NOMO-1 treated with dmso at 0.1 percent for 144 hours (cell line): ENCODE measurements around the gene EXOSC10.
"Not testable (repeated sequence)": the region's sequence is repeated elsewhere in the genome, so short reads cannot be mapped to it uniquely, and the experiment has no call there.

ENCODE experiments used
- DNase-seq: peaks from one replicate; lab custom pipeline; 2025; ENCODE audit not compliant: unreplicated experiment; lab: John Stamatoyannopoulos, UW

EXOSC10 gene

DNA sequence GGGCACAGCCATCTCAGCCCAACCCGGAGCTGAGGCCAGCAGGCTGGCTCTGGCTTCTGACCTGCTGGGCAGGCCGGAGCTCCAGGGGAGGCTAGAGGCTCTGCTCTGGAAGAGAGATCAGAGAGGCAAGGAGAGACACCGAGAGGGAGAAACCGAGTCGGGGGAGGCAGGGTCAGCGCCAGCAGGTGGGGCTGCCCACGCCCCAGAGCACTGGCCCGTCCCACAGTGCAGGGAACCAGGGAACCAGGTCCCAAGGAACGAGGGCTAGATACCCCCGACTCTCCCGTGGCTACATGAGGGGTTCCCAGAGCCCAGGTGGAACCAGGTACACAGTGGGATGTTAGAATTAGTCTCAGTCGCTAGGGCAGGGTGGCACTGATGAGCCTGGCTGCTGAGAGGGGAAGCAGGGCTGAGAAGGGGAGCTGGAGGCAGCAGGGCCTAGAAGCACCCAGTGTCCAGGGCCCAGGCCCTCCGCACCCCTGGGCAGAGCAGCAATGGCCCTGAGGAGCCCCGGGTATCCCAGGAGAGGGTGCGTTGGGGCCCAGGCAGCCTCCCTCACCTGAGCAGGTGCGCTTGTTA, 54.7 kb downstream of the EXOSC10 start:
- no peak for DNase-seq

- no peak for DNase-seq
These were observed 55.4 kb downstream of the EXOSC10 start for GRCh38 chr1:11044086-11044848.

DNA sequence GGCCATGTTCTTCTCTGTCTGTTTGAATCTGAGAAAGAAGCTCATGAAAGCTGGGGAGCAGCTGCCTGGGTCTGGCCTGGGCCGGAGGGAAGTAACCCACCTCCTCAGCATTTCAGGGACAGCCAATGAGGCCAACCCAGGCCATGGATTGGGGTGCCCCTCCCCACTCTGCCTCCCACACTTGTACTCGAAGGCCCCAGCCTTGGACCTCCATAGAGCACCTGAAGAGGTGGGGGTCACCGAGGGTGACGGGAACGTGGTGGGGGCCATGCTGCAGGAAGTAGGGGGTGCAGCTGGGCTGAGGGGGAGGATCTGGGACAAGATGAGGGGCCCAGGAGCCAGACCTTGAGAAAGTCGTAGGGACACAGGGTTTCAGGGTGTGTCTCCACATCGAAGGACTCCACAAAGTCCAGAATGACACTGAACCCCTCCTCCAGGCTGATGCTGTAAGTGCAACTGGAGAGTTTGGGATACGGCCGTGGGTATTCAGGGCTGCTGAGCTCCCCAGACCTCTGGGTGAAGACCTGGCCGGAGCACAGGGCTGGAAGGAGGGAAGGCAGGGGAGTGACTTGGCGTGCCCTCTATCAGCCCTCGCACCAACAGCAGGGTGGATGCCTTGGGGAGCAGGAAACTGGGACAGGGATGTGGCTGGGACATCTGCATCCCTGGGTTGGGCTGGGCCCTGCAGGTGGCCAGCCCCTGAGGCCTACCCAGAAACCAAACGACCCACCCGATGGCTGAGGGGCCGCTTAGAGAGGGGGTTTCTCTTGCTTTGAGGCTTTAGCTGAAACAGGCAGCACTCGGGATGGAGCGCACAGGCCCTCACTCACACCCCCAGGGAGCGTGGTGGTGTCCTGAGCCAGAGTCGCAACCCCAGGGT, 56.4 kb downstream of the EXOSC10 start:
- no peak for DNase-seq

- no peak for DNase-seq
These were observed 57.6 kb downstream of the EXOSC10 start for GRCh38 chr1:11042065-11042464.

DNA sequence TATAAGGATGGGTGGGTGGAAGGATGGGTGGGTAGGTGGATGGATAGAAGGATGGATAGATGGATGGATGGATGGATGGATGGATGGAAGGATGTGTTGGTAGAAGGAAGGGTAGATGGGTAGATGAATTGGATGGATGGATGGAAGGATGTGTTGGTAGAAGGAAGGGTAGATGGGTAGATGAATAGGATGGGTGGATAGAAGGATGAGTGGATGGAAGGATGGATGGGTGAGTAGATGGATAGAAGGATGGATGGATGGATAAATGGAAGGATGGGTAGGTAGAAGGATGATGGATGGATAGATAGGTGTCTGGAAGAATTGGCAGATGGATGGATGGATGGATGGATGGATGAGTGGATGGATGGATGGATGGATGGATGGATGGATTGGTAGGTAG, 58.6 kb downstream of the EXOSC10 start:
- DNase-seq, result no peak

DNA sequence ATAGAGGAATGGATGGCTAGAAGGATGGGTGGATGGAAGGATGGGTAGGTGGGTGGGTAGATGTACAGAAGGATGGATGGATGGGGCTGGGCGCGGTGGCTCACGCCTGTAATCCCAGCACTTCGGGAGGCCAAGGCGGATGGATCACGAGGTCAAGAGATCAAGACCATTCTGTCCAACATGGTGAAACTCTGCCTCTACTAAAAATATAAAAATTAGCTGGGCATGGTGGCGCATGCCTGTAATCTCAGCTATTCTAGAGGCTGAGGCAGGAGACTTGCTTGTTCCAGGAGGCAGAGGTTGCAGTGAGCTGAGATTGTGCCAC, 59.6 kb downstream of the EXOSC10 start:
- not testable (repeated sequence) for DNase-seq

GRCh38 chr1:11039351-11040104, 60.1 kb downstream of the EXOSC10 start:
- DNase-seq, result no peak

GRCh38 chr1:11037740-11038182, 61.9 kb downstream of the EXOSC10 start:
- peak; percentile 70 for DNase-seq

GRCh38 chr1:11037019-11037739, 62.5 kb downstream of the EXOSC10 start:
- not testable (repeated sequence) for DNase-seq

- DNase-seq, result no peak
These were observed 67.9 kb downstream of the EXOSC10 start for GRCh38 chr1:11031624-11032262.

GRCh38 chr1:11030865-11031264, 68.8 kb downstream of the EXOSC10 start:
- DNase-seq, result no peak

GRCh38 chr1:11028018-11028417, 71.7 kb downstream of the EXOSC10 start:
- no peak for DNase-seq

GRCh38 chr1:11027316-11027715, 72.4 kb downstream of the EXOSC10 start:
- no peak for DNase-seq

DNA sequence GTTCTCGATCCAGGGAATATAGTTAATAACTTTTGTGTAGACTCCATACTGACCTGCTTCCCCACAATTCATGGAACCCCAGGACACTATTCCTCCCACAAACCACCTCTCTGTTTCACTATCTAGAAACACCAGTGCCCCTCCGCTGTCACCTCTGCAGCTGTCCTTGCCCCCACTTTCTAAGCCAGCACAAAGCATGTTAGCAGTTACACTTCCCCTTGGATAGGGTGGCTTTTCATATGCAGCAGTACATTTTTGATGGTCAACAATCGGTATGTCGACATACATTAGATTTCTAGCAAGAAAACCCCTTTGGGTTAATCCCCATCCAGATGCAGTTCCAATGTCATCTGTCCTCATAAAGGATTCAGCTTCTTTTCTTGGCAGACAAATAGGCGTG, 72.8 kb downstream of the EXOSC10 start:
- no peak for DNase-seq

DNA sequence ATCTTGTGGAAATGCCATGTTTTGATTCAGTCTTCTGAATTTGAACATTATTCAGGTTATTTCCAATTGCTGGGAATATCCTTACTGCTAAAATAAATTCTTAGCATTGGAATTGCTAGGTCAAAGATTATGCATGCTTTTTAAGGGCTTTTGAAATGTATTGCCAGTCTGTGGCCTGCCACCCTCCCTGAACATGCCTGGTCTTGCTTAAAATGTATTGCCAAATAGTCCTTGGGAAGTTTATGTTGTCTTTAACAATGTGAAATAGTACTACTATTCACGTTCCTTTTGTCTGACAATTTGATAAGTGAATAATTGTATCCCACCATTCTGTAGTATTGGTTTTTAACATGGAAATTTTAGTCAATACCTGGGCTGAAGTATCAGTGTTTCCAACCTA, 73.6 kb downstream of the EXOSC10 start:
- DNase-seq, result no peak

DNA sequence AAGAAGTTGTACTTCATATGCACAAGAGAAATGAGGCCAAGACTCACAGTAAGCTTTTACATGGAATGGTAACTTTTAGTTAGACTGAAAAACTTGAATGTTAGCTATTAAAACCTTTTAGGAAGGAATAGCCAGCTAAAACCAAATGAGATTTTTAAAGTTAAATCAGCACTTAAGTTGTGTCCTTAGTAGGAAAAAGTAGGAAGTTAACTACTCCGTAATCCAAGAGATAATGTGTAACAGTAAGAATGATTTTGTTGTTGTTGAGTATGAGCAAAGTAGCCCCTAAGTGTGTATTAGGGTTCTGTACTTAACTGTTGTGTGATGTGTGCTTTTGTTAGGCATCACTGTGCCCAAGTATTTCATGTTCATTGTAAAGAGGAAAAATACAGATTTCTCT, 74.1 kb downstream of the EXOSC10 start:
- DNase-seq, result no peak

- DNase-seq, result no peak
These were observed 74.8 kb downstream of the EXOSC10 start for GRCh38 chr1:11024874-11025203.

DNA sequence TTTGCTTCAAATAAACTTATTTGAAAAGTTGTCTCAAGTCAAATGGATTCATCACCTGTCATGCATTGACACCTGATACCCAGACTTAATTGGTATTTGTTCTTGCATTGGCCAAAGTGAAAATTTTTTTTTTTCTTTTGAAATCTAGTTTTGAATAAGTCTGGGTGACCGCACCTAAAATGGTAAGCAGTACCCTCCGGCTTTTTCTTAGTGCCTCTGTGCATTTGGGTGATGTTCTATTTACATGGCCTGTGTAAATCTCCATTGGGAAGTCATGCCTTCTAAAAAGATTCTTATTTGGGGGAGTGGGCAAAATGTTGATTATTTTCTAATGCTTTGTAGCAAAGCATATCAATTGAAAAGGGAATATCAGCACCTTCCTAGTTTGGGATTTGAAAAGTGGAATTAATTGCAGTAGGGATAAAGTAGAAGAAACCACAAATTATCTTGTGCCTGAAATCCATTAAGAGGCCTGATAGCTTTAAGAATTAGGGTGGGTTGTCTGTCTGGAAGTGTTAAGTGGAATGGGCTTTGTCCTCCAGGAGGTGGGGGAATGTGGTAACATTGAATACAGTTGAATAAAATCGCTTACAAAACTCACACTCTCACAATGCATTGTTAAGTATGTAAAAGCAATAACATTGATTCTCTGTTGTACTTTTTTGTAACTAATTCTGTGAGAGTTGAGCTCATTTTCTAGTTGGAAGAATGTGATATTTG, 75.4 kb downstream of the EXOSC10 start:
- DNase-seq, result no peak

DNA sequence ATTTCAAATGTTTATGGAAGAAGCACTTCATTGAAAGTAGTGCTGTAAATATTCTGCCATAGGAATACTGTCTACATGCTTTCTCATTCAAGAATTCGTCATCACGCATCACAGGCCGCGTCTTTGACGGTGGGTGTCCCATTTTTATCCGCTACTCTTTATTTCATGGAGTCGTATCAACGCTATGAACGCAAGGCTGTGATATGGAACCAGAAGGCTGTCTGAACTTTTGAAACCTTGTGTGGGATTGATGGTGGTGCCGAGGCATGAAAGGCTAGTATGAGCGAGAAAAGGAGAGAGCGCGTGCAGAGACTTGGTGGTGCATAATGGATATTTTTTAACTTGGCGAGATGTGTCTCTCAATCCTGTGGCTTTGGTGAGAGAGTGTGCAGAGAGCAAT, 76.5 kb downstream of the EXOSC10 start:
- no peak for DNase-seq

DNA sequence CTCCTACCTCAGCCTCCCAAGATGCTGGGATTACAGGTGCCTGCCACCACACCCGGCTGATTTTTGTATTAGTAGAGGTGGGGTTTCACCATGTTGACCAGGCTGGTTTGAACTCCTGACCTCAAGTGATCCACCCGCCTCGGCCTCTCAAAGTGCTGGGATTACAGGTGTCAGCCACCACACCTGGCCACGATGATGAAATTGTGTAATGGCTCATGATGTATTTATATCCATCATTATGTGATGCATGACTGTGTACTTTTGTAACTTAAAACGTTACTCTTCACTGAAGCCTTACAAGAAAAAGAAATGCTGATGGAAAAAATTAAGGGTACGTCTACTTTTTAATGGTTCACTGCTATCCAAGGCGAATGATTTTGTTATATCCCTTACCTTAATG, 79.7 kb downstream of the EXOSC10 start:
- DNase-seq, result no peak
